ENCODE results near the gene C17orf50.

GRCh38 chr17:35809855-35810461 is 49.3 kb downstream of the C17orf50 start:
- TF ChIP-seq, protein P1, sequence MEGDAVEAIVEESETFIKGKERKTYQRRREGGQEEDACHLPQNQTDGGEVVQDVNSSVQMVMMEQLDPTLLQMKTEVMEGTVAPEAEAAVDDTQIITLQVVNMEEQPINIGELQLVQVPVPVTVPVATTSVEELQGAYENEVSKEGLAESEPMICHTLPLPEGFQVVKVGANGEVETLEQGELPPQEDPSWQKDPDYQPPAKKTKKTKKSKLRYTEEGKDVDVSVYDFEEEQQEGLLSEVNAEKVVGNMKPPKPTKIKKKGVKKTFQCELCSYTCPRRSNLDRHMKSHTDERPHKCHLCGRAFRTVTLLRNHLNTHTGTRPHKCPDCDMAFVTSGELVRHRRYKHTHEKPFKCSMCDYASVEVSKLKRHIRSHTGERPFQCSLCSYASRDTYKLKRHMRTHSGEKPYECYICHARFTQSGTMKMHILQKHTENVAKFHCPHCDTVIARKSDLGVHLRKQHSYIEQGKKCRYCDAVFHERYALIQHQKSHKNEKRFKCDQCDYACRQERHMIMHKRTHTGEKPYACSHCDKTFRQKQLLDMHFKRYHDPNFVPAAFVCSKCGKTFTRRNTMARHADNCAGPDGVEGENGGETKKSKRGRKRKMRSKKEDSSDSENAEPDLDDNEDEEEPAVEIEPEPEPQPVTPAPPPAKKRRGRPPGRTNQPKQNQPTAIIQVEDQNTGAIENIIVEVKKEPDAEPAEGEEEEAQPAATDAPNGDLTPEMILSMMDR (IDR thresholded peaks at IDR 0.05; ENCODE audit: insufficient read depth, low read length, poor library complexity, severe bottlenecking): no peak
- no peak for TF ChIP-seq EZH2phosphoT487 (conservative IDR thresholded peaks at IDR 0.05; ENCODE audit: low read length)
